Thoracic aorta (tissue), 2 donors: ENCODE data around the gene WDR27. TPM values are rescaled to one million over a fixed set of nuclear protein-coding genes. Genes with fewer than 3 reads are reported as not detected.
A peak's percentile ranks its signal among the peaks of the same experiment; 100 is the strongest.

Experiments
- ATAC-seq: fragments of 150-250 bp; one replicate; pipeline ENCODE4 v1.8.0; 2017; ENCODE audit warnings: low read depth; ENCODE audit not compliant: insufficient number of reproducible peaks, low FRiP score
- DNase-seq: peaks from one replicate; pipeline ENCODE4 v3.0.0-alpha.2; 2020; ENCODE audit warnings: low spot score
- H3K27ac ChIP-seq, 2 donors: fragments of 200-600 bp; sonication (generic); 1 replicate in 1 of 2; 2 replicates in 1 of 2; pipeline ENCODE4 v1.5.1; 2016; ENCODE audit warnings: mild to moderate bottlenecking in 2 of 2, moderate library complexity in 2 of 2
- H3K27me3 ChIP-seq: fragments of 200-600 bp; sonication (generic); replicated peaks from 2 replicates; pipeline ENCODE4 v1.6.0; 2016; ENCODE audit warnings: mild to moderate bottlenecking; ENCODE audit not compliant: insufficient read depth
- H3K36me3 ChIP-seq: fragments of 200-600 bp; sonication (generic); one replicate; pipeline ENCODE4 v1.5.1; 2016
- H3K4me1 ChIP-seq, 2 donors: fragments of 200-600 bp; sonication (generic); 1 replicate in 1 of 2; 2 replicates in 1 of 2; pipeline versions ENCODE4 v1.5.1 to v1.6.0; 2016; ENCODE audit warnings: low read depth in 2 of 2, mild to moderate bottlenecking in 1 of 2; ENCODE audit not compliant: control insufficient read depth in 1 of 2
- H3K4me3 ChIP-seq: fragments of 200-600 bp; sonication (generic); 2 replicates; pipeline ENCODE4 v1.5.1; 2016; ENCODE audit warnings: mild to moderate bottlenecking
- H3K9me3 ChIP-seq: fragments of 200-600 bp; sonication (generic); 2 replicates; pipeline ENCODE4 v1.5.1; 2016
- CTCF ChIP-seq: fragments of 200-600 bp; sonication (generic); IDR thresholded peaks from one replicate; pipeline ENCODE4 v1.5.1; 2019; ENCODE audit warnings: antibody characterized with exemption
- total RNA-seq, 2 donors: library from RNA; depleted of rRNA; stranded (reverse); fragments of >200 nt; gene quantifications; one replicate each; pipeline versions ENCODE4 v1.1.0 to v1.2.3, GENCODE V29; 2016

Gene WDR27
- total RNA-seq, result 10 to 100 TPM; 22.5 to 48.2 TPM

- peak; percentile 91 for DNase-seq
- ATAC-seq, result peak; percentile 95
- H3K4me1 ChIP-seq, result peaks cover 24 to 28% of the 10 kb centered on the region in 2 donors
- no peak for TF ChIP-seq CTCF
- peak within 1 kb of the TSS; percentile 89 for H3K4me3 ChIP-seq
- no peaks in the 10 kb centered on the region for H3K27me3 ChIP-seq
- peak within 1 kb of the TSS; percentile 94 for H3K27ac ChIP-seq
- no peaks in the 10 kb centered on the region for H3K9me3 ChIP-seq
- no peaks in the 10 kb centered on the region for H3K36me3 ChIP-seq
These were observed at the start of gene WDR27, which contains the start of gene C6orf120 for GRCh38 chr6:169701954-169702839. Gene WDR27 (minus strand): TSS chr6:169702029. CDS start chr6:169689005, 13,024 bp downstream. Gene C6orf120 (plus strand): TSS chr6:169702126. CDS start chr6:169702460, 334 bp downstream.

DNA sequence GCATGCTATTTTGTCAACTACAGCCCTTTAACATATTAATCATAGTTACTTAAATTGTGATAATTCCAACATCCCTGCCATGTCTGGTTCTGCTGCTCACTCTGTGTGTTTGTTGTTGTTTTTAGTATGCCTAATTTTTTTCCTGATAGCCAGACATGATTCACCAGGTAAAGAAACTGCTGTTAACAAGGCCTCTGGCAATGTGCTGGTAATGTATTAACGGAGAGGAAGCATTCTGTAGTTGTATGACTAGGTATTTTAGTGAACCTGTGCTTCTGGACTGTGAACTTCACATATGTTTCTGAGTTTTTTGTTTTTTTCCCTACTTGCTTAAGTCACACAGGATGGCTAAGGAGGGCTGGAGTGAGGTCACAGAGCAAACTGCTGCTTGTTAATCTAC lies 44.7 kb upstream of the WDR27 start:
- Histone ChIP-seq H3K9me3 (no peaks in the 10 kb centered on the region), H3K4me3 (no peak overlapping the region), H3K27ac (no peak overlapping the region), H3K4me1 (peaks cover 9 to 10% of the 10 kb centered on the region in 2 donors), H3K36me3 (no peaks in the 10 kb centered on the region), H3K27me3 (no peaks in the 10 kb centered on the region)
- no peak for ATAC-seq
- no peak for TF ChIP-seq CTCF
- DNase-seq, result no peak

GRCh38 chr6:169745405-169745804 lies 43.6 kb upstream of the WDR27 start:
- TF ChIP-seq CTCF, result no peak
- Histone ChIP-seq H3K4me1 (peaks cover 4 to 6% of the 10 kb centered on the region in 2 donors), H3K4me3 (no peak overlapping the region), H3K9me3 (no peaks in the 10 kb centered on the region), H3K27me3 (no peaks in the 10 kb centered on the region), H3K36me3 (no peaks in the 10 kb centered on the region), H3K27ac (no peak overlapping the region)
- DNase-seq, result no peak
- no peak for ATAC-seq

DNA sequence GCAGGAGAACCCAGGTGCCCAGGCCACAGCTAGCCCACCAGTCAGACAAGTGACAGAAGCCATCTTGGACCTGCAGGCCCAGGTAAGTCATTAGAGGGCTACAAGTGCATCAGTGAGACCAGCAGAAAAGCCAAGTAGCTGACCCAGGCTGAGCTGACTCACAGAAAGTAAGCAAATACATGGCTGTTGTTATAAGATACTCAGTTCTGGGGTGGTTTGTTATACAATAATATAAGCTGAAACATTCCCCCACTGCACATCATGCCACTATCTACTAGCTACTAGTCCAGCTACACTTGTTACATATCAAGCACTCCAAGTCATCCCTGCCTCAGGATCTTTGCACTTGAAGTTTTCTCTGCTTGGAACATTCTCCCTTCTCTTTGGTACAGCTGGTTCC lies 39.5 kb upstream of the WDR27 start:
- Histone ChIP-seq H3K27me3 (no peaks in the 10 kb centered on the region), H3K4me3 (no peak overlapping the region), H3K27ac (no peak overlapping the region), H3K4me1 (no peaks in the 10 kb centered on the region), H3K36me3 (no peaks in the 10 kb centered on the region), H3K9me3 (no peaks in the 10 kb centered on the region)
- ATAC-seq (no peak), DNase-seq (no peak)
- no peak for TF ChIP-seq CTCF

DNA sequence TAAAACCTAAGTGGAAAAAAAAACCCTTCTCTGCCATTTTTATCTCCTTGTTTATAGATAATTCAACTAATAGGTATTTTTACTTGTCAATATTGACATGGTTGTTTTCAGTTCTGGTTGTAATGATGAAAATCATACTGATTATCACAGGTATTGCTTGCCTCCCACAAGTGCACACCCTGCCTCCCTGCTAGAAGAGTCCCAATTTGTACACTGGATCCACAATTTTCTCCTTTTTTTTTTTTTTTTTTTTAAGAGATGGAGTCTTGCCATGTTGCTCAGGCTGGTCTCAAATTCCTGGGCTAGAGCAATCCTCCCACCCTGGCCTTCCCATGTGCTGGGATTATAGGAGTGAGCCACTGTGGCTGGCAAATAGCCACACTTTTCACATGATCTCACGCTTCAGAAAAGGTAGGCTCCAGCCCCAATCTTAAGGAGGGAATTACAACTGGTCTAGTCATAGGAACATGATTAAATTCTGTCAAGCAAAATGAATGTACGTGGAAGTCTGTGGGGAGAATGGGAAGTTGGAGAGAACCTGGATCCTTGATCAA lies 37.2 kb upstream of the WDR27 start:
- no peak for TF ChIP-seq CTCF
- H3K4me1 ChIP-seq, result no peaks in the 10 kb centered on the region
- H3K27me3 ChIP-seq, result no peaks in the 10 kb centered on the region
- DNase-seq (no peak), ATAC-seq (no peak)
- no peaks in the 10 kb centered on the region for H3K36me3 ChIP-seq
- H3K9me3 ChIP-seq, result no peaks in the 10 kb centered on the region
- no peak overlapping the region for H3K27ac ChIP-seq
- no peak overlapping the region for H3K4me3 ChIP-seq
